ENCODE results near the gene RBM45.

DNA sequence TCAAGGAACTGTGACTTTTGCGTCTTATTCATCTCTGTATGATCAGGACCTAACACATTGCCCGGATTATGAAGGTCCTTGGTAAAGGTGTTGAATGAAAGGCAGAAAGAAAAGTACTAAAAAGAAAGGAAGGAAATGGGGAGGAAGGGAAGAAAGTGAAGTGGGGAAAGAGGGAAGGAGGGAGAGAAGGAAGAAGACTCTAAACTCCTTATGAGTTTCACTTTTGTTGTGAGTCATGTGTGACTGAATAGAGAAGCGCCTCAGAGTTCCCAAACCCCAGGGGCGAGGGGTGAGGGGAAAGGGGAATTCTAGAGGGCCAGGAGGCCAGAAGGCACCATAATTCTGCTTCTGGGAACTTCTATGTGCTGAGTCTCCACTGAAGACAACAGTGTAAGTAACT, 51.2 kb downstream of the RBM45 start:
- TF ChIP-seq, protein P1, sequence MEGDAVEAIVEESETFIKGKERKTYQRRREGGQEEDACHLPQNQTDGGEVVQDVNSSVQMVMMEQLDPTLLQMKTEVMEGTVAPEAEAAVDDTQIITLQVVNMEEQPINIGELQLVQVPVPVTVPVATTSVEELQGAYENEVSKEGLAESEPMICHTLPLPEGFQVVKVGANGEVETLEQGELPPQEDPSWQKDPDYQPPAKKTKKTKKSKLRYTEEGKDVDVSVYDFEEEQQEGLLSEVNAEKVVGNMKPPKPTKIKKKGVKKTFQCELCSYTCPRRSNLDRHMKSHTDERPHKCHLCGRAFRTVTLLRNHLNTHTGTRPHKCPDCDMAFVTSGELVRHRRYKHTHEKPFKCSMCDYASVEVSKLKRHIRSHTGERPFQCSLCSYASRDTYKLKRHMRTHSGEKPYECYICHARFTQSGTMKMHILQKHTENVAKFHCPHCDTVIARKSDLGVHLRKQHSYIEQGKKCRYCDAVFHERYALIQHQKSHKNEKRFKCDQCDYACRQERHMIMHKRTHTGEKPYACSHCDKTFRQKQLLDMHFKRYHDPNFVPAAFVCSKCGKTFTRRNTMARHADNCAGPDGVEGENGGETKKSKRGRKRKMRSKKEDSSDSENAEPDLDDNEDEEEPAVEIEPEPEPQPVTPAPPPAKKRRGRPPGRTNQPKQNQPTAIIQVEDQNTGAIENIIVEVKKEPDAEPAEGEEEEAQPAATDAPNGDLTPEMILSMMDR (IDR thresholded peaks at IDR 0.05) = no peak
- no peak for TF ChIP-seq POLR2A (IDR thresholded peaks at IDR 0.05)

Data from heart left ventricle (tissue), 13 donors.